HEK293 (cell line): Measurements from ENCODE around the gene ZNF423.

Experiments used
- CTCF ChIA-PET: fragments of 350-600 bp; formaldehyde crosslinking; extraction: SDS; loops from one replicate; lab custom pipeline; 2021; ENCODE audit warnings: antibody characterized with exemption; lab: Yijun Ruan, JAX
- POLR2A ChIA-PET: fragments of 300-600 bp; formaldehyde crosslinking; extraction: SDS; loops from one replicate; lab custom pipeline; 2020; ENCODE audit warnings: antibody characterized with exemption, inconsistent platforms; lab: Yijun Ruan, JAX
- H3K27ac ChIP-seq: fragments of 200-500 bp; sonication (Bioruptor generic); 2 replicates; pipeline ENCODE4 v1.5.1; 2014; ENCODE audit warnings: low read depth, low read length, control low read depth, inconsistent platforms; ENCODE audit errors: extremely low read depth
- H3K36me3 ChIP-seq, 2 experiments: fragments of 200-500 bp in 1 of 2; sonication (Bioruptor generic) in 1 of 2; 1 replicate in 1 of 2; 2 replicates in 1 of 2; pipeline ENCODE4 v1.5.1; 2014 to 2017; ENCODE audit warnings: inconsistent platforms in 2 of 2, low read length in 2 of 2; ENCODE audit not compliant: control insufficient read depth in 2 of 2, insufficient read depth in 1 of 2
- H3K4me1 ChIP-seq: fragments of 200-500 bp; sonication (Bioruptor generic); 2 replicates; pipeline ENCODE4 v1.5.1; 2014; ENCODE audit warnings: mild to moderate bottlenecking, low read length, inconsistent platforms; ENCODE audit not compliant: control insufficient read depth, insufficient read depth
- H3K4me3 ChIP-seq: 2 replicates; pipeline ENCODE4 v1.5.1; 2011; ENCODE audit warnings: low read depth, mild to moderate bottlenecking, control low read depth, low read length, moderate library complexity
- H3K9me3 ChIP-seq: fragments of 200-500 bp; sonication (Bioruptor generic); 2 replicates; pipeline ENCODE4 v1.5.1; 2014; ENCODE audit warnings: low read depth, low read length, inconsistent platforms; ENCODE audit not compliant: control insufficient read depth, insufficient read depth
- GLIS1 ChIP-seq: fragments of 450-650 bp; formaldehyde crosslinking; IDR thresholded peaks from 2 replicates; pipeline ENCODE4 v1.5.1; 2016; ENCODE audit warnings: missing biosample characterization, missing genetic modification characterization
- GLIS2 ChIP-seq: fragments of 450-650 bp; formaldehyde crosslinking; IDR thresholded peaks from 2 replicates; pipeline ENCODE4 v1.5.1; 2016; ENCODE audit warnings: missing biosample characterization, missing genetic modification characterization
- MEIS1 ChIP-seq: sonication (generic); formaldehyde crosslinking; IDR thresholded peaks from 2 replicates; pipeline ENCODE4 v1.8.1; 2022; ENCODE audit warnings: missing genetic modification reagents, mild to moderate bottlenecking, borderline replicate concordance
- SP2 ChIP-seq: fragments of 450-650 bp; formaldehyde crosslinking; IDR thresholded peaks from 2 replicates; pipeline ENCODE4 v1.5.1; 2016; ENCODE audit warnings: missing biosample characterization, missing genetic modification characterization
- WT1 ChIP-seq: fragments of 450-650 bp; formaldehyde crosslinking; IDR thresholded peaks from 2 replicates; pipeline ENCODE4 v1.5.1; 2016; ENCODE audit warnings: missing biosample characterization, missing genetic modification characterization
- ZBTB17 ChIP-seq: fragments of 450-650 bp; formaldehyde crosslinking; IDR thresholded peaks from 2 replicates; pipeline ENCODE4 v1.5.1; 2016; ENCODE audit warnings: missing biosample characterization, missing genetic modification characterization
- ZBTB20 ChIP-seq: fragments of 450-650 bp; formaldehyde crosslinking; IDR thresholded peaks from 2 replicates; pipeline ENCODE4 v1.5.1; 2016; ENCODE audit warnings: missing biosample characterization, missing genetic modification characterization
- ZBTB26 ChIP-seq: fragments of 450-650 bp; formaldehyde crosslinking; optimal IDR thresholded peaks from 2 replicates; pipeline ENCODE3; 2016; ENCODE audit warnings: missing biosample characterization, mild to moderate bottlenecking, missing genetic modification characterization
- ZBTB44 ChIP-seq: fragments of 450-650 bp; IDR thresholded peaks from 2 replicates; pipeline ENCODE4 v1.5.1; 2018; ENCODE audit warnings: missing biosample characterization, mild to moderate bottlenecking, missing genetic modification characterization
- ZFP69B ChIP-seq: fragments of 450-650 bp; formaldehyde crosslinking; IDR thresholded peaks from 2 replicates; pipeline ENCODE4 v1.5.1; 2016; ENCODE audit warnings: missing biosample characterization, missing genetic modification characterization
- ZIC2 ChIP-seq: fragments of 450-650 bp; formaldehyde crosslinking; IDR thresholded peaks from 2 replicates; pipeline ENCODE4 v1.5.1; 2016; ENCODE audit warnings: missing biosample characterization, missing genetic modification characterization
- ZNF155 ChIP-seq: fragments of 450-650 bp; formaldehyde crosslinking; IDR thresholded peaks from 2 replicates; pipeline ENCODE4 v1.5.1; 2016; ENCODE audit warnings: missing biosample characterization, missing genetic modification characterization
- ZNF211 ChIP-seq: fragments of 450-650 bp; formaldehyde crosslinking; IDR thresholded peaks from 2 replicates; pipeline ENCODE4 v1.5.1; 2016; ENCODE audit warnings: low read depth, missing biosample characterization, missing genetic modification characterization
- ZNF266 ChIP-seq: fragments of 450-650 bp; formaldehyde crosslinking; IDR thresholded peaks from 2 replicates; pipeline ENCODE4 v1.5.1; 2016; ENCODE audit warnings: missing biosample characterization, missing genetic modification characterization, low read depth
- ZNF341 ChIP-seq: fragments of 450-650 bp; formaldehyde crosslinking; IDR thresholded peaks from 2 replicates; pipeline ENCODE4; 2016; ENCODE audit warnings: low read depth, missing biosample characterization, missing genetic modification characterization
- ZNF366 ChIP-seq: fragments of 450-650 bp; formaldehyde crosslinking; conservative IDR thresholded peaks from 2 replicates; pipeline ENCODE4 v1.5.1; 2016; ENCODE audit warnings: missing biosample characterization, missing genetic modification characterization
- ZNF398 ChIP-seq: fragments of 450-650 bp; formaldehyde crosslinking; IDR thresholded peaks from 2 replicates; pipeline ENCODE4 v1.5.1; 2017; ENCODE audit warnings: missing biosample characterization, missing genetic modification characterization
- ZNF449 ChIP-seq: fragments of 450-650 bp; formaldehyde crosslinking; IDR thresholded peaks from 2 replicates; pipeline ENCODE4 v1.5.1; 2017; ENCODE audit warnings: missing biosample characterization, mild to moderate bottlenecking, missing genetic modification characterization, moderate library complexity
- ZNF623 ChIP-seq: fragments of 450-650 bp; formaldehyde crosslinking; IDR thresholded peaks from 2 replicates; pipeline ENCODE4 v1.5.1; 2016; ENCODE audit warnings: missing biosample characterization, missing genetic modification characterization
- ZNF692 ChIP-seq: fragments of 450-650 bp; formaldehyde crosslinking; IDR thresholded peaks from 2 replicates; pipeline ENCODE4 v1.5.1; 2016; ENCODE audit warnings: missing biosample characterization, missing genetic modification characterization
- ZXDB ChIP-seq: fragments of 450-650 bp; formaldehyde crosslinking; IDR thresholded peaks from 2 replicates; pipeline ENCODE4 v1.5.1; 2016; ENCODE audit warnings: missing biosample characterization, missing genetic modification characterization
- TF ChIP-seq, protein P1 (sequence below): fragments of 450-650 bp; formaldehyde crosslinking; IDR thresholded peaks from 2 replicates; pipeline ENCODE4 v1.5.1; 2016; ENCODE audit warnings: missing biosample characterization, missing genetic modification characterization
- TF ChIP-seq, protein P2 (sequence below): fragments of 450-650 bp; formaldehyde crosslinking; IDR thresholded peaks from 2 replicates; pipeline ENCODE4 v1.5.1; 2016; ENCODE audit warnings: missing biosample characterization, missing genetic modification characterization

ZNF423 gene

GRCh38 chr16:49700251-49701064 is 155.5 kb downstream of the ZNF423 start:
- H3K4me3 ChIP-seq, result no peak overlapping the region
- ChIA-PET POLR2A (no interaction called here), CTCF (interaction anchor here (0.6 to 0.8 kb wide), 3 partner anchors 11 to 185 kb away, joined by 3 to 4 read pairs (median 3); no protein-coding TSS in a partner anchor)
- TF ChIP-seq, protein P1, sequence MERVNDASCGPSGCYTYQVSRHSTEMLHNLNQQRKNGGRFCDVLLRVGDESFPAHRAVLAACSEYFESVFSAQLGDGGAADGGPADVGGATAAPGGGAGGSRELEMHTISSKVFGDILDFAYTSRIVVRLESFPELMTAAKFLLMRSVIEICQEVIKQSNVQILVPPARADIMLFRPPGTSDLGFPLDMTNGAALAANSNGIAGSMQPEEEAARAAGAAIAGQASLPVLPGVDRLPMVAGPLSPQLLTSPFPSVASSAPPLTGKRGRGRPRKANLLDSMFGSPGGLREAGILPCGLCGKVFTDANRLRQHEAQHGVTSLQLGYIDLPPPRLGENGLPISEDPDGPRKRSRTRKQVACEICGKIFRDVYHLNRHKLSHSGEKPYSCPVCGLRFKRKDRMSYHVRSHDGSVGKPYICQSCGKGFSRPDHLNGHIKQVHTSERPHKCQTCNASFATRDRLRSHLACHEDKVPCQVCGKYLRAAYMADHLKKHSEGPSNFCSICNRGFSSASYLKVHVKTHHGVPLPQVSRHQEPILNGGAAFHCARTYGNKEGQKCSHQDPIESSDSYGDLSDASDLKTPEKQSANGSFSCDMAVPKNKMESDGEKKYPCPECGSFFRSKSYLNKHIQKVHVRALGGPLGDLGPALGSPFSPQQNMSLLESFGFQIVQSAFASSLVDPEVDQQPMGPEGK (tag by site-specific recombination), result peak; percentile 49
- no peak for TF ChIP-seq ZBTB44 (tag by site-specific recombination)
- TF ChIP-seq SP2 (tag by site-specific recombination), result peak; percentile 52
- no peak for TF ChIP-seq ZNF449 (tag by site-specific recombination)
- no peak for TF ChIP-seq MEIS1 (CRISPR knock-in tag)
- 0 out of 2 replicates have a peak, but pooled peaks have one; percentile 43 for TF ChIP-seq ZNF692 (tag by site-specific recombination)
- TF ChIP-seq, protein P2, sequence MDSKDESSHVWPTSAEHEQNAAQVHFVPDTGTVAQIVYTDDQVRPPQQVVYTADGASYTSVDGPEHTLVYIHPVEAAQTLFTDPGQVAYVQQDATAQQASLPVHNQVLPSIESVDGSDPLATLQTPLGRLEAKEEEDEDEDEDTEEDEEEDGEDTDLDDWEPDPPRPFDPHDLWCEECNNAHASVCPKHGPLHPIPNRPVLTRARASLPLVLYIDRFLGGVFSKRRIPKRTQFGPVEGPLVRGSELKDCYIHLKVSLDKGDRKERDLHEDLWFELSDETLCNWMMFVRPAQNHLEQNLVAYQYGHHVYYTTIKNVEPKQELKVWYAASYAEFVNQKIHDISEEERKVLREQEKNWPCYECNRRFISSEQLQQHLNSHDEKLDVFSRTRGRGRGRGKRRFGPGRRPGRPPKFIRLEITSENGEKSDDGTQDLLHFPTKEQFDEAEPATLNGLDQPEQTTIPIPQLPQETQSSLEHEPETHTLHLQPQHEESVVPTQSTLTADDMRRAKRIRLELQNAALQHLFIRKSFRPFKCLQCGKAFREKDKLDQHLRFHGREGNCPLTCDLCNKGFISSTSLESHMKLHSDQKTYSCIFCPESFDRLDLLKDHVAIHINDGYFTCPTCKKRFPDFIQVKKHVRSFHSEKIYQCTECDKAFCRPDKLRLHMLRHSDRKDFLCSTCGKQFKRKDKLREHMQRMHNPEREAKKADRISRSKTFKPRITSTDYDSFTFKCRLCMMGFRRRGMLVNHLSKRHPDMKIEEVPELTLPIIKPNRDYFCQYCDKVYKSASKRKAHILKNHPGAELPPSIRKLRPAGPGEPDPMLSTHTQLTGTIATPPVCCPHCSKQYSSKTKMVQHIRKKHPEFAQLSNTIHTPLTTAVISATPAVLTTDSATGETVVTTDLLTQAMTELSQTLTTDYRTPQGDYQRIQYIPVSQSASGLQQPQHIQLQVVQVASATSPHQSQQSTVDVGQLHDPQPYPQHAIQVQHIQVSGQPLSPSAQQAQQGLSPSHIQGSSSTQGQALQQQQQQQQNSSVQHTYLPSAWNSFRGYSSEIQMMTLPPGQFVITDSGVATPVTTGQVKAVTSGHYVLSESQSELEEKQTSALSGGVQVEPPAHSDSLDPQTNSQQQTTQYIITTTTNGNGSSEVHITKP (tag by site-specific recombination), result peak; percentile 74
- TF ChIP-seq WT1 (tag by site-specific recombination), result peak; percentile 85
- peak; percentile 96 for TF ChIP-seq ZIC2 (tag by site-specific recombination)
- TF ChIP-seq GLIS2 (tag by site-specific recombination), result peak; percentile 41
- peak; percentile 81 for TF ChIP-seq ZBTB17
- TF ChIP-seq ZNF341, result peak; percentile 69
- 0 out of 2 replicates have a peak, but pooled peaks have one; percentile 13 for TF ChIP-seq ZNF366 (tag by site-specific recombination)
- TF ChIP-seq ZNF398, result peak; percentile 95
- no peak for TF ChIP-seq ZNF623
- no peak for TF ChIP-seq ZNF155 (tag by site-specific recombination)
- peak; percentile 86 for TF ChIP-seq GLIS1 (tag by site-specific recombination)
- peak; percentile 5 for TF ChIP-seq ZBTB26 (tag by site-specific recombination)
- TF ChIP-seq ZNF211, result no peak
- no peak for TF ChIP-seq ZNF266 (tag by site-specific recombination)
- TF ChIP-seq ZBTB20 (tag by site-specific recombination), result peak; percentile 41; the same call in 1 of the 2 replicates
- peak; percentile 53; the same call in 1 of the 2 replicates for TF ChIP-seq ZXDB (tag by site-specific recombination)
- 0 out of 2 replicates have a peak, but pooled peaks have one; percentile 43 for TF ChIP-seq ZFP69B (tag by site-specific recombination)
- TF ChIP-seq, all 188 proteins: peak for 16
- Histone ChIP-seq H3K27ac (peak overlapping the region; percentile 42; the same call in 1 of the 2 replicates), H3K36me3 (no peaks in the 10 kb centered on the region), H3K9me3 (no peaks in the 10 kb centered on the region), H3K4me1 (peaks cover 28% of the 10 kb centered on the region)
